ENCODE measurements around the gene CDH23.

DNA sequence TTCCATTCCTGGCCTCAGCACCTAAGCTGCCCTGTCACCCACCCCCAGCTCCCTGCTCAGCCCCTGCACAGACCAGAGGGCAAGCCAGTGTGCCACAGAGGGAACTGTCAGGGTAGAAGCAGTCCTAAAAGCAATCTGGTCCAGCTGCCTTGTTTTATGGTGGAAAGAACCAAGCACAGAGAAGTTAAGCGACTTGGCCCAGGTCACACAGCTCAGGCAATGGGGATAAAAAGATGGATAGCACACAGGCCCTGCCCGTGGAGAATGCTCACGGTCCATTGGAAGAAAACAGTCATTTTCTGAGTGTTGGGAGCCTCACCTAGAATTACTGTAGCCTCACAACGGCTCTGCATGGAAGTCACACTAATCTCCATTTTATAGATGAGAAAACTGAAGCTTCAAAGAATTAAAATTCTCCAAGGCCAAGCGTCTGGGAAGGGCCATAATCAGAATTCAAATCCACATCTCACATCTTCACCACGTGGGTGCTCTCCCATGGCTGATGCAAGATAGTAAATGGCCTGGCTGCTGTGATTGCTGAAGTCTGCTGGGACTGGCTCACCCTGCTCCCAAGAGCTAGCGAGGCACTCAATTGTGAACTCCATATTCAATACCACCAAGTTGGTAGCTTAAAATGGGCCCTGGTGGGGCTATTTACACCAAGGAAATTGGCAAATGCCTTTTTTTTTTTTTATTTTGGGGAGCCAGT lies 296.0 kb downstream of the CDH23 start:
- TF ChIP-seq EZH2phosphoT487 (IDR thresholded peaks at IDR 0.05; ENCODE audit: borderline replicate concordance) (no peak), CTCF (conservative IDR thresholded peaks at IDR 0.05; ENCODE audit: low read length) (no peak)

Data from Loucy (cell line).